CD4-positive, alpha-beta T cell treated with Interleukin-4 for 1 hour (primary cell): ENCODE measurements around the gene MDC1.

Experiments used
- DNase-seq, 2 donors: peaks; one replicate each; pipeline ENCODE4 v3.0.0-alpha.2; 2020 to 2022

MDC1 gene

DNA sequence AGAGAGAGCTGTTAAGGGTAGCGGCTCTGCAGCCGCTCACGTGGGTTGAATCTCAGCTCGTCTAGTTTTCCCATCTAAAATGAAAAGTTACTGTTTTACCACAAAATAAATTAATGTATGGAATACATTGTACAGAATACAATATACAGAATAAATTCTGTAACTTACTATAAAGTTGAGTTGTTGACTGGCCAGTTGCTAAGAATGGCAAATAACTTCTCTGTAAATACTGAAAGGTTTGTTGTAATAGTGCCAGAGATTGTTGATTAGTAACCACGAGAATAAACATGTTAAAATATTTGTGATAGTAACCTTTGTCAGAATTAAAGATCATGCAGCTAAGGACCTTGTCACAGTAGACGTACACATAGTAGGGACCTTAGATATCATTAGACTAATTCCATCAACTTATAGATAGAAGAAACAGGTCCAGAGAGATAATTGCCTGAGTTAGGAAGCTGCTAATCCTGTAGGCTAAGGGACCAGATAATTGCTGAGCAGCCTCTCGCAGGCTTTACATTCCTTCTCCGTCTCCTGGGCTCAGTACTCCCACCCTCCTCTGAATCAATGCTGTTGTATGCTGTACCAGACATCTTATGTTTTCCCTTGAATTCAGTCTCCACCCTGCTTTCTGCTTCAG lies 25.8 kb downstream of the MDC1 start:
- no peak for DNase-seq

DNA sequence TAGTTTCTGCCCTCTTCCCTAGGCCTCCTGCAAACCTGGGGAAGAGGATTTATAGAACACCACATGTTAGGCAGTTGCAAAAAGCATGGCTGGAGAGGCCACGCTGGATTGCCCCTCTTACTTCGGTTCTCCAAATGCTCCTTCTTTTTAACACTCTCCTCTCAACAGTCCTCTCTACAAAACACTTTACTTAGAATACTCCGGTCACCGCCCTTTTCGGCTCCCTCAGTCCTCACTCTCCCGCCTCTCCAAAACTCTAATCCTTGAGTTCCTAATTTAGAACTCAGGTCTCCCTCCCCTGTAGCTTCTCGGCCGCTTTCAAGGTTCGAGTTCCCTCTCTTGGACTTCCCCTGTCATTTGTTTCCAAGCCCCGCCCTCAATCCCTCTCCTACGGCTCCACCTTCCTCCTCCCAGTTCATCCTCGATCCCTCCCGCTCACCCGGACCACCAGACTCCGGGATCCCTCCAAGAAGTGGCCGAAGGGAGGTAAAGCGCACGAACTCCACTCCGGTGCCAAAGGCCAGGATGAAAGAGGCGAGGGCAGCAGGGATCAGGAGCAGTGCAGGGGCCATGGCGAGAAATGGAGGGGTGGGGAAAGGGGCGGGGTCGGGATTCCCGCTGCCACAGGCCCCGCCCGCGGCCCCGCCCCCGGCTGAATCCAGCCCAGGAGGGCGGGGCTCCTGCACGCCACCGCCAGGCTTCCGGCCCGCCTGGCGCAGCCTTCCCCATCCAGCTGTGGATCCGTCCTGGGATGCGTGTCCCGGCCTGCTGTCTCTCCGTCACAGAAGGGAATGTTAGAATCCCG lies 26.5 kb downstream of the MDC1 start, which contains the start of gene NRM:
Gene NRM (minus strand): TSS at position 582 of the 805 bp plus-strand sequence. CDS start 10 bp downstream, at position 572.
- DNase-seq = peak; percentile 59 to 69

DNA sequence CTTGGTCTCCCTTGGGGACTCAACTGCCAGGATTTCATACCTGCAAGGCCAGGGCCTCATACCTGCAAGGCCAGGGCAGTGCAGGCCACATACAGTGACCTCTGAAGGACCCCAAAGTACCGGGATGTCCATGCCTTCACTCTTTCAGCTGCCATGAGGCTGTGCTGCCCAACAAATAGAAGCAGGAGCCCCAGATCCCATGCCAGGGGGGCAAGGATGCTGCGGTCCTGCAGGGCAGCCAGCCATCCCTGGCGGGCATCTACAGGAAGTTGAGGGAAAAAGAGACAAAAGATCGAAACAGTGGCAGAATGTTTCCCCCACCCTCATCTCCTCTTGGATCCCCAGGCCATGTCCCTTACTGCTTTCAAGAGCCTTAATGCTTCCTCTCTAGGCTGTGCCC lies 27.1 kb downstream of the MDC1 start:
- no peak for DNase-seq

GRCh38 chr6:30689022-30689865 lies 27.8 kb downstream of the MDC1 start:
- no peak for DNase-seq

DNA sequence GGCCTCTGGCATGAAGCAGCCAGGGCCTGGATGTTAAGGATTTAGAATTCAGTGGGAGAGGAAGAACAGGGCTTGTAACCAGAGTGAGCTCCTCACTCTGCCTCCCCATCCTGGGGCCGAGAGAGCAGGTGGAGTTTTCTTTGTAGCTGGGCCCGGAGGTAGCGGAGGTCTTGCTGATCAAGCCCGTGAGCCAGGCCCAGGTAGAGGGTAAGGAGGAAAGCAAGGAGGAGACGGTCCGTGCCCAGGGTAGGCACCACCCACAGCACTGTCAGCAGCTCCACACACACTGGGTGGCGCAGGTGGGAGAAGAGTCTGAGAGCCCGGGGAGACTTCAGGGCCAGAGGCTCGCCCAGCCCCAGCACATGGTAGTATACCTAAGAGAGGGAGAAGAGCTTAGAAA lies 28.5 kb downstream of the MDC1 start:
- DNase-seq = peak in 1 of 2 donors; percentile 43

DNA sequence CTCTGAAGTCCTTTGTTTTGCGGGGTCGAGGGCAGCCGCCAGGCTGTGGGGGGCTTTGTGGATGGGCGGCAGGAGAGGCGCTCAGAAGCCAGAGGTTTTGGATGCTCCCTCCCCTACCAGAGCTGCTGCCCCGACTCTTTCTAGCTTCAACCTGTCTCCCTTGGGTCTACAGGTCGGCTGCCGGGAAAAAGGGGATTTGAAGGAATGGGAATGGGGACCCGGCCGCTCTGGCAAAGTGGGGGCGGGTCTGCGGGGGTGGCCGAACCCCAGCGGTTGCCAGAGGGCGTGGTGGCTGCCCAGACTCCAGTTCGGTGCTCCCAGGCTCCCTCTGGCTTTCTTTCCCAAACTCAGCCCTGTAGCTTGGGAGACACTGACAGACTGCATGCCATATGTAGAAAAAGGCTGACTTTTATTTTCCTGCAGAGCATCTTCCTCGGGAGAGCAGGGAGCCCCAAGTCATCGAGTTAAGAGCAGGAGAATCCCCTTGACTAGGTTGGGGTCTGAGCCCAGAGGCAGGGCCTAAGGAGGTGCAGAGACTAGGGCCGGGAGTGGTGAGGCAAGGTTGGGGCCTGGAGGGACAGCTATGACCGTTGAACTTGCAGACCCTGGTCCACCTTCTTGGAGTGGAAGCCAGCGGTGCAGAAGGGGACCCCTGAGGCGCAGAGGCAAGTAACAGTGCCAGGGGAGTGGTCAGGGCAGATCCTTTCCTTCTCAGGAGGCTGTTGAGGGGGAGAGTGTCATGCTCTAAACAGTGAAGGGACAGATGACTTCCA lies 29.2 kb downstream of the MDC1 start:
- no peak for DNase-seq

DNA sequence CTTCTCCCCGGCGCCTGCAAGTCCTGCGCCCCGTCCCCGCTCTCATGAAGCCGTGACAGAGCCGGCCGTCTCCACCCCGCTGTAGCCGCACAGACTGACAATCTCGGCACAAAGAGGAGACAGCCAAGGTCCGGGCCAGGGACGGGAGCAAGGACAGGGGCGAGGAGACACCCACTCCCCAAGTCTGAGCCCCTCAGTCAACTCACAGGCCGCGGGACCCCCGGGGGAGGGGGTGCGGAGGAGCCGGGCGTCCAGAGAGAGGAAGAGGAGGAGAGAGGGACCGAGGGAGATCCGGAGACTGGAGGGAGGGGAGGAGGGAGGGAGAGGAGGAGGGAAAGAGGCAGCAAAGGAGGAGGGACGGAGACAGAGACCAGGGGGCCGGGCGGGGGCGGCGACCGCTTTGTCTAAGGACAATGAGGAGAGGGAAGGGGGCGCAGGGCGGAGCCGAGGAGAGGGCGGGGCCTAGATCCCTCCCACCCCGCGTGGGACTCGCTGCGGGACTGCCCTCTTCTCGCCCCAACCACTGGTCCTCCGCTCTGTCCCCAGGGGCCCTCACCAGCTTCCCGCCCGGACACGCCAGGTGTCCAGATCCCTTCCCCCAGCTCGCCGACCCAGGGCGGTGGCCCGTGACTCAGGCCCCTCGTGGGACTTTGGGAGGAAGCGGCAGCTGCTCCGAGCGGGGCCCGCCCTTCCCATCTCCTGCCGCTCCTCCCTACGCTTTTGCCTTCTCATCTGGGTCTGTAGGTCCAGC lies 30.0 kb downstream of the MDC1 start:
- DNase-seq = peak; percentile 79 to 88

DNA sequence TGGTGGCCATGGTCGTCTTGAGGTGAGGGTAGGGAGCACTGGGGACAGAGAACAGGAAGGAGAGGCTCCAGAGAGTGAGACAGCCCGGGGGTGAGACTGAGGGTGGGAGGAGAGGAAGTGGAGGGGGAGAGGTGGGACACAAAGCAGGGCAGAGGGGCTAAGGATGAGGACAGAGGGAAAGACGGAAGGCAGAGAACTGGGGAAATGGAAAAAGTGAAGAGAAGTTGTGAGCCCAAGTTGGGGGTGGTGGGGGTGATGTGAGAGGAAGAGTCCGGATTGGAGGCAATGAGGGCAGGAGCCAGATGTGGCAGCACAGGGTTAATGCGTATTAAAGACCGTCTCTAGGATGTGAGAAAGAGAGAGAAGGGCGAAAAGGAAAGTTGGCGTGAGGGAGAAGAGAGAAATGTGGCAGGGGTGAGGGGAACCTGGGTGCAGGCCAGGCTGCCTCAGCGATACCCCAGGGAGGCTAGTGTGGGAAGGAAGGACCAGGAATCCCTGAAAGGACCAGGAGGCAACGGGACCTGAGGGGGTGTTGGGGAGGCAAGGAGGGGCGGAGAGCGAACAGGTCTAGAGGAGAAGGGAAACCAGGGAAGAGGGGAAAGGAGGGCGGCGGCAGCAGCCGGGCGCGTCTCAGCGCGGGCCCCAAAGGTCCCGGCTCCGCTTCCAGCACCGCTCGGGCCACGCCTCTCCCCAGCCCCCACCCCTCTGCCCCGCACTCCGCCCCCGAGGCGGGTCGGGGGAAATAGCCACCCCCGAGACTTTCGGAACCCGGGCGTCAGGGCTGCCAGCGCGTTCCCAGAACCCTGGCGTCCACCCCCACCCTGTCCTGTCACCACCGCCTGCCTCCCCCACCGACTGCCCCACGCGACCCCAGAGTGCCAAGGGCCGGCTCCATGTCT lies 30.8 kb downstream of the MDC1 start, which contains the start of gene PPP1R18:
Gene PPP1R18 (minus strand): TSS at position 637 of the 899 bp plus-strand sequence. CDS start 627 bp downstream, at position 10.
- peak; percentile 80 to 83 for DNase-seq

DNA sequence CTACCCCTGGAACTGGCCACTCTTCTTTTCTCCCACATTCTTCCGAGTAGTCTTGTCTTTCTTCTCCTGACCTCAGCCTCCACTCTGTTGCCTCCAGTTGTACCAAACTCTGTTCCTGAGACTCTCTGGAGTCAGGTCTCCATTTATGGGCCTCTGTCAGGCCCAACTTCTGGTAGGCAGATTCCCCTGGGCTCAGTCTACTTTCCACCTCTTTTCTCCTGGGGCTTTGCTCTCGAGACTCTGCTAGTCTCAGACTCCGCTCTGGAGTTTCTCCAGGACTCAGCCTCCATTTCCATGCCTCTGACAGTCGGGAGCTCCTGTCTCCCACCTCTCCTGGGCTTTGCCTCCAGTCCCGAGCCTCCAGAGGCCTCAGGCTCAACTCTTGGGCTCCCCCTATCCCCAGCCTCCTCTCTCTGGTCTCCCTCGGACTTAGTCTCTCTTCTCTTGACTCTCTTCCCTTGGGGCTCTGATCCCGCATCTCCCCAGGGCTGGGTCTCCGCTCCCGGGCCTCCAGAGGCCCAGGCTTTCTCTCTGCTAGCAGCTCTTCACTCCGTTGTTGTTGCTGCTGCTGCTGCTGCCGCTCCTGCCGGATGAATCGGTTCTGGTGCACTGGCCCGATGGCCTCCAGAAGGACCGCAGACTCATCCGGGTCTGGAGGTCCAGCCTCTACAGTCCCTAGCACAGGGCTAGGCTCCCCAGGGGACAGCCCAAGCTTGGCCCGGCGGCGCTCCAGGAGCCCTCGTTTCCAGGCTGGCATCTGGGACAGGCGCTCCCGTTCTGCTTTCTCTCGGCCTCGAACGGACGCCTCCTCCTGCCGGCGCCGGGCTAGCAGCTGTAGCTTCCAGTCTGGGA lies 31.7 kb downstream of the MDC1 start:
- DNase-seq = peak in 1 of 2 donors; percentile 42

DNA sequence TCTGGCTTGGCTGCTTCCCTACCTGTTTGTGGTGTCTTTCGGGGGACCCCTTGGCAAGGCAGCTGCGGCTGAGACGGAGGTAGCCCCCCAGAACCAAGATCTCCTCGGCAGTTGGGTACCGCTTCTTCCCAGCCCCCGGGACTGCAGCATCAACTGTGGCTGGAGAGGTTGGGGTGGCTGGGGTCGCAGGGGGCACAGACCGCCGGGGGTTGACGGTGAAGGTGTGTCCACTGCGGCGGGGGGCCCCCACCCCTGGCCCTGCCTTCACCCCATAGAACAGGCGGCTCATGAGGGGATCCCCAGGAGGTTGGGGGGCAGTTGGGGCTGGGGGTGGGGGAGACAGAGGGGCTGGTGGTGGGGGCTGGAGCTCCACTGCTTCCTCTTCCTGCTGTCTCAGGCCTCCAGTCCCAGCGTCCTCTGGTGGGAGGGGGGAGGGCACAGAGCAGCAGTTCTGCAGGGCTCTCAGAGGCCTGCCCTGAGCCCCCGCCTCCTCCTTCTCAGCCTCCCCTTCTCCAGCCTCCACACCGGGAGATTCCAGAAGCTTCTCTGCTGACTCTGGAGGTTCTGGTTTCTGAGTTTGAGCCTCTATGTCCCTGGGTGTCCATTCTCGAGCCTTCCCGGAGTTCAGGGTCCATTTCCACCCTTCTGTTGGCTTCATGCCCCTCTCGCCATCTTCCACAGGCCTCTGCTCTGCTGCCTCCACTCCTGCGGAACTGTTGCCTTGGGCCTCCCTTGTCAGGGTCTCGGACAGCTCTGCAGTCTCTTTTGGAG lies 32.5 kb downstream of the MDC1 start:
- DNase-seq = peak; percentile 56 to 58

DNA sequence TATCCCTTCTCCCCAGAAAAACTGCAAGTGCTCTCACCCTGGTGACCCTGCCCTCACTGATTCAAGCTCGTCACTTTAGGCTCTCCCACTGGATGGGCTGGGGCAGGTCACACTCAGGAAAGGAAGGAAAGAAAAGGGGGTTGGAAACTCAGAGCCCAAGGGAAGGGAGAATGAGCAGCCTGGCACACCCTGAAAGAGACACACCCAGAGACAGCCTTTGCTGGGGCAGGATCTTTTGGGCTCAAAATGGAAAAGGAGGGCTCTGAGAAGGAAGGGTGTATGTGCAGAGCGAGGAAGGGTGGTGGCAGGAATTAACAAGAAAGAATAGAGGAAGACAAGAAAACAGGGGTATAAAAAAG lies 33.1 kb downstream of the MDC1 start:
- DNase-seq = no peak

DNA sequence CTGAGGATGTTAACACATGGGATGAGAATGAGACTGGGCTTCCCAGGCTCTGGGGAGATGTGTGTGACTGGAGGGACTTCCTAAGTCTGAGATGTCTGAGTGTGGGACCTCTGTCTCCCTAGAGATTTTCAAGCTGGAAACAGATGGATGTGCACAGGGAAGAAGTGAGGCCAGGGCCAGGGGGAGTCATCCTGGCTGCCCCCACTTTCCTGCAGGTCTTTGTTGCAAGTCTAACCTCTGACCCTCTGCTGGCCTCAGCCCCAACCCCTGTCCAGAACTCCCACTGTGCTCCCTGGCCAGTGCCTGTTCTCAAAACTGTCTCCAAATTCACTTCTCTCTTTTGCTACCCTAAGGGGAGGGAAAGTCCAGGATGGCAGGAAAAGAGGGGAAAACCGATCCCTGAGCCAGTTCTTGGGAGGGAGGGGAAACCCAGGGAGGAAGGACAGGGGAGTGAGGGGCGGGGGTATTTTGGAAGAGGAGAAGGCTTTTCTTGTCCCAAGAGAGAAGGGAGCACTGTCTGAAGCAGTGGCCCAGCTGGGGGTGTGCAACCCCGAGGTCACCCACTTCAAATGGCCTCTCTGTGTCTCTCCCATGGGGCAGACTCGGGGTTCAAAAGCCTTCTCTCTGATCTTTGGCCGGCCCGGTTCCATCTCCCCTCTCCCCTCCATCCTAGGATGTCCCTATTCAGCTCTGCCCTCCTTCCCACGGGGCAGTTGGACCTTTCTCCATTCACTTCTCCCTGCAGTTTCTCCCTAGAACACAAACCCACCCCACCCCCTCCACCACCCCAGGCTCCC lies 33.7 kb downstream of the MDC1 start:
- no peak for DNase-seq

DNA sequence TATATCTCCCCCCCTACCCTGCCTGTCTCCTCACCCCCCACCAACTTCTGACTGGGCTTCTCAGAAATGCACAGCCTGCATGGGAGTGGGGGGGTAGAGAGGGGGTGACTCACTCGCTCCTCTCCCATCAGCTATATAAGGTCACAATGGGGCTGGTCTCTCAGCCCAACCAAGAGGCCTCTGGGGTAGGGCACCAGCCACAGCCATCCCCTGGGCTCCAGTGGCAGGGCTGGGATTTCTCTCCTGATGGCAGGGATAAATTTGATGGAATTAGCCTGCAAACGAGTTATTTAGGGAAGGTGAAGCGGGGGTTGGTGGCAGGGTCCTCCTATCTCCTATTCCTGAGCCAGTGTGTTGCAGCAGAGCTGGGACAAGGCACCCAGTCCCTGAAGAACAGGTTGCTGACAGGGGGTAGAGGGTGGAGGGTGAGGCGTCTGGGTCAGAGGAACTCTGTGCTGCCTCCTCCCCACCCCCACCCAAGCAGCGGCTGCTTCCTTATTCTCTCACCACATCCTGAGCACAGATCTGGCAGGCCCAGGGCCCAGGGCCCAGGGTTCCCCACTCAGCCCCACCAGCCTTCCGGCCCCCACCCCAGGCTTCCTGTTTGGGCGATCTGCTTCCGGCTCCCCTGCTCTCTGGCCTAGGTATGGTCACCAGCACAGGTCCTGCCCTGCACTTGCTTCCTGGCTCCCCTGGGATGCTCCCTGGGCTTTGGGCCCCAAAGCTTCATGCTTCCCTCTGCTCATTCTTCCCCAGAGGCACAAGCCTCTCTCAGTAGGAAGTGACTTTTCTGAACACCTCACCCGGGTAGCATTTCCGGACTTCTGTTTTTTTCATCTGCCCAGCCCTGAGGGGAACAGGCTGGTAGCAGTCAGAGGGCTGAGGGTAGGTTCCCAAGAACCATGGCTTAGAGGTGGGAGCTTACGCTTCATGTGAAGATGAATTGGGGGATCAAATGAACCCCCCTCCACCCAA lies 34.7 kb downstream of the MDC1 start:
- DNase-seq = peak; percentile 89 to 92

- DNase-seq = no peak
These were observed 35.3 kb downstream of the MDC1 start for GRCh38 chr6:30681766-30682142.

- DNase-seq = no peak
These were observed 37.1 kb downstream of the MDC1 start for GRCh38 chr6:30679765-30680535.
